Nucleus accumbens (tissue), 56 donors: Measurements from ENCODE around the gene STON1.
"Not testable (repeated sequence)": the region's sequence is repeated elsewhere in the genome, so short reads cannot be mapped to it uniquely, and the experiment has no call there.

Experiments used
- DNase-seq, 56 donors: peaks; one replicate each; lab custom pipeline; 2025; lab: John Stamatoyannopoulos, UW

STON1 gene, protein sequence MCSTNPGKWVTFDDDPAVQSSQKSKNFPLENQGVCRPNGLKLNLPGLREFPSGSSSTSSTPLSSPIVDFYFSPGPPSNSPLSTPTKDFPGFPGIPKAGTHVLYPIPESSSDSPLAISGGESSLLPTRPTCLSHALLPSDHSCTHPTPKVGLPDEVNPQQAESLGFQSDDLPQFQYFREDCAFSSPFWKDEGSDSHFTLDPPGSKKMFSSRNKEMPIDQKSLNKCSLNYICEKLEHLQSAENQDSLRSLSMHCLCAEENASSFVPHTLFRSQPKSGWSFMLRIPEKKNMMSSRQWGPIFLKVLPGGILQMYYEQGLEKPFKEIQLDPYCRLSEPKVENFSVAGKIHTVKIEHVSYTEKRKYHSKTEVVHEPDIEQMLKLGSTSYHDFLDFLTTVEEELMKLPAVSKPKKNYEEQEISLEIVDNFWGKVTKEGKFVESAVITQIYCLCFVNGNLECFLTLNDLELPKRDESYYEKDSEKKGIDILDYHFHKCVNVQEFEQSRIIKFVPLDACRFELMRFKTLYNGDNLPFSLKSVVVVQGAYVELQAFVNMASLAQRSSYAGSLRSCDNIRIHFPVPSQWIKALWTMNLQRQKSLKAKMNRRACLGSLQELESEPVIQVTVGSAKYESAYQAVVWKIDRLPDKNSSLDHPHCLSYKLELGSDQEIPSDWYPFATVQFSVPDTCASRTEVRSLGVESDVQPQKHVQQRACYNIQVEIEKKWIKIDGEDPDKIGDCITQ

DNA sequence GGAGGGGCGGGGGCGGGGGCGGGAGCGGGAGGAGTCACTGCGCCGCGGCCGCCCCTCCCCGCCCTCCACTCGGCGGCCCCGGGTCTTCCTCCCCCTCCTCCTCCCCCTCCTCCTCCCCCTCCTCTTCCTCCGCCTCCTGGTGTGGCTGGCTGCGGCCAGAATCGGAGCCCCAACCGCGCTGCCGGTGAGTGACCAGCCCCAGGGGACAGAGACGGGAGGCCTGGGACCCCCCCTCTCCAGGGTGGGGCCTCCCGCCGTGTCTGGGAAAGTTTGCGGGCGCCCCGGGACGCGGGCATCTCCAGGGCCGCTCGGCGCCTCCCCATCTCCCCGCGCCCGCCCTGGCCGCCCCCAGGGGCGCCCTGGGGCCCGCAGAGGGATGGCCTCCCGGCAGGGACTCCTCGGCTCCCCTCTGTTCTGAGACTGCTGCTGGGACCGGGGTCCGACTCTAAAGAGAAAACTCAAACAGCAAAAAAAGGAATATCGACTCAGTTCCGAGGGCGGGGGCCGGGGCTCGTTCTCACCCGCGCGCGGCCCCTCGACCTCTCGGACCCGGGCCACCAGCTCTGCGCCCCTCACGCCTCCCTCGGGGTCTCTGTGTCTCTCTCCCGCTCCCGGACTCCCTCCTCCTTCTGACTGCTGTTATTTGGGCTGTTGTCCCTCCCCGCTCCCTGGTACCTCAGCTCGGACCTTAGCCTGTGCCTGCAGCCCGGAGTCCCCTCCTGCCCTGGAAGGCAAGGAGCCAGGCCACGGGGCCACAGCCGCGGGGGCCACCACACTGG, at the start of gene STON1:
TSS of gene STON1 (plus strand) at position 122 of the 779 bp plus-strand sequence. CDS start 50,480 bp downstream, outside the sequence.
- peak in 22 of 56 donors; percentile 3 to 60 (median 16) for DNase-seq

DNA sequence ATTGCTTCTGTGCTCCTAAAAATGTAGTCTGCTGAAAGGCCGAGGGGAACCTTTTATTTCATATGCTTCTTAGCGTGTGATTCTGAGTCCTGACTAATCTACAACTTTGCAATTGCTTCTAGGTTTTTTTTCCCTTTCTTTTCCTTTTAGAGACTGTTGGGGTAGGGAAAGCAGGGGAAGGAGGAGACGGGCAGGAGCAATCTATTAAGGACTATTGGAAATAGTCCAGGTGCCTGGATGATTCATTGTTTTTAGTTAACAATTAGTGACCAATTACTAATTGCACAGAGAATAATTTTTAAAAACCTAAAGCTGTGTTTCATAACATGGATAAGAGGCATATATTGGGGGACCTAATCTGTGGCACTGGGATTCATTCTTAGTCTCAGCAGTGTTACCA, 49.4 kb upstream of the STON1 start:
- DNase-seq: no peak

DNA sequence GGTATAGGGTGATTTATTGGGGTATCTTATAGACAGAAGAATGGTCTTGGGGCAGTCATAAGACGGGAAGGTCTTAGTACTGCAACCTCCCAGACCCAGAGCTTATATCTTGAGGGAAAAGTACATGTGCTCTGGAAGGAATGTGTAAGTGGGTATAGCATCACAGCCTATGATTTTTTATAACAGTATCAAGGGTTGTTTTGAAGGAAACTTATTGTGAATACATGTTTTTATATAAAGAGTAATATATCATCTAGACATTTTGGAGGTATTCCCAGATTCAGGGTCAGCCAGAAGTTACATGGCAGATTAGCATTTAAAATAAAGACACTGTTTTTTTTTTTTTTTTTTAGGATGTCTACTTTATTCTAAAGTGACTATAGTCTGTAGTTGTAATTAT, 47.6 kb upstream of the STON1 start:
- DNase-seq: no peak

DNA sequence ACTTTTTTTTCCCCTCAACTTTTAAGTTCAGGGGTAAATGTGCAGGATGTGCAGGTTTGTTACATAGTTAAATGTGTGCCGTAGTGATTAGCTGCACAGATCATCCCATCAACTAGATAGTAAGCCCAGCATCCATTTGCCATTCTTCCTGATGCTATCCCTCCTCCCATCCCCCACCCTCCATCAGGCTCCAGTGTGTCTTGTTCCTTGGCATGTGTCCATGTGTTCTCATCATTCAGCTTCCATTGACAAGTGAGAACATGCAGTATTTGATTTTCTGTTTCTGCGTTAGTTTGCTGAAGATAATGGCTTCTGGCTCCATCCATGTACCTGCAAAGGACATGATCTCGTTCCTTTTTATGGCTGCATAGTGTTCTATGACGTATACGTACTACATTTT, 47.2 kb upstream of the STON1 start:
- DNase-seq: peak in 40 of 56 donors; percentile 1 to 59 (median 25)

DNA sequence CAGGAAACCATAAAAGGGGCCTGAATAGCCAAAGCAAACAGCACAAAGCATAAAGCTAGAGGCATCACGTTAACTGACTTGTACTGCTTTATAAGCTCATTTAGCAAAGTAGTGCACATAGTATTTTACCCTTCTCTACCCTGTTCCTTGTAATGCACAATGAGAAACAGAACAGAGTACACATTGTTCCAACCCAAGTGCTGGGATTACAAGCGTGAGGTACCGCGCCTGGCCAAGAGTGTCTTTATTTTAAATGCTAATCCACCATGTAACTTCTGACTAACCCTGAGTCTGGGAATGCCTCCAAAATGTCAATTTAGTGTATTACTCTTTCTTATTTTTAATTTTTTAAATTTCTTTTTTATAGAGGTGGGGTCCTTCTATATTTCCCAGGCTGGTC, 46.4 kb upstream of the STON1 start:
- peak in 1 of 56 donors; percentile 4 for DNase-seq

DNA sequence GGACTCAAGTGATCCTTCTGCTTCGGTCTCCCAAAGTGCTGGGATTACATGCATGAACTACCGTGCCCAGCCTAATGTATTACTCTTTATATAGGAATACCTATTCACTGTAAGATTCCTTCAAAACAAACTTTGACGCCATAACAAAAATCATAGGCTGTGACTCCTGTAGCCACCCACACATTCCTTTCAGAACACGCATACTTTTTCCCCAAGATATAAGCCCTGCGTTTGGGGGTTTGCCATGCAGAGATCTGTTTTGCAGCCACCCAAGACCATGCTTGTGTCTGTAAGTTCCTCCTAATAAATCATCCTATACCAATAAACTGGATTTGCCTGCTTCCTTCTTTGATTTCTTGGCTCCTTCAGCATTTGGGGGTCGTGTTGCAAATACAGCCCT, 46.0 kb upstream of the STON1 start:
- no peak for DNase-seq

DNA sequence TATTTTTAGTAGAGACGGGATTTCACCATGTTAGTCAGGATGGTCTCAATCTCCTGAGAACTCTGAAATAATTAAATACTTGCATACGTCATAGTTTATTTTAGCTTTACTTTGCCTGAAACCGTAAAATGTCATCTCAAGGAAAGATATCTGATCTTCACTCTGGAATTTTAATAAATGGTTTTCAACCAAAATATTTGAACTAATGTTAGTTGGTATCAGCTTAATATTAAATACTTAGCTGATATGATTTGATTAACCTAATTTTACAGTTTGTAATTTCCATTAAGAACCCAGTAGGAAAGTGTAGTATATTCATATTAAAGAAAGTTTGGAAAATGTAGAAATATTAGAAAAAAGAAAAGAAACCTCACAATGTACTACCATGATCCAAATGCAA, 41.4 kb upstream of the STON1 start:
- no peak for DNase-seq

DNA sequence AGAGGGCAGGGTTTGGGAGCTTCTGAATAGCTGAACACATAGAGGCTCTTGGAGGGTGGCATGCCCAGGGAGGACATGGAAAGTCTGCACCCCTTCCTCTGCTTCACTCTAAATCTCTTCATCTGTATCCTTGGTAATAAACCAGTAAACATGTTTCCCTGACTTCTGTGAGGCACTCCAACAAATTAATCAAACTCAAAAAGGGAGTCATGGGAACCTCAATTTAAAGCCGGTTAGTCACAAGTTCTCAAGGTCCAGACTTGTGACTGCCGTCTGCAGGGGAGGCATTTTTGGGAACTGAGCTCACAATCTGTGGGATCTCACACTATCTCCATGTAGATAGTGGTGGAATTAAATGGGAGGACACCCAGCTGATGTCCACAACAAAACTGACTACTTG, 33.1 kb upstream of the STON1 start:
- DNase-seq: no peak

DNA sequence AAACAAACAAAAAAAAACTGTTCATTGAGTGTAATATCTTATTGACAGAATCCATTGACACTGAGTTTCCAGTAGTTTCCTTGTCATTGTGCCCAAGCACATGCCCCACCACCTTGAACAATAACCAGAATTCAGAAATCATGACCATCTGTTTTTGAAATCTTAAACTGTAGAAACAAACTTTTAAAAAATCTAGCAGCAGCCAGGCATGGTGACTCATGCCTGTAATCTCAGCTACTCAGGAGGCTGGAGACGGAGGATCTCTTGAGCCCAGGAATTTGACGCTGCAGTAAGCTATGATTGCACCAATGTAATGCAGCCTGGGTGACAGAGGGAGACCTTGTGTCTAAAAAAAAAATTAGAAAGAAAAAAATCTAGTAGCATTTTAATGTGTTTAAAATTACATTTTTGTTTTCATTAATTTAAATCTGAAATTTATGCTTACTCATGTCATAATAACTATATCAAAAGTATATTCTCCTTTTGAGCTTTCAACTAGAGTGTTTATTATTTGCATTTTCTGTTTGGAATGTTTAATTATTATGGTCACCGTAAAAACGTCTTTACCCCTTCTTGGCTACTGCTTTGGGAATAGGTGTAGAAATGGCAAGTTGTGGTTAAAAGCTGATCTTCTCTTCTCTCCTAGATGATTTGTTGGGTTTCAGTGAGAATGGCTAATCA, 25.2 kb upstream of the STON1 start:
- DNase-seq: no peak

DNA sequence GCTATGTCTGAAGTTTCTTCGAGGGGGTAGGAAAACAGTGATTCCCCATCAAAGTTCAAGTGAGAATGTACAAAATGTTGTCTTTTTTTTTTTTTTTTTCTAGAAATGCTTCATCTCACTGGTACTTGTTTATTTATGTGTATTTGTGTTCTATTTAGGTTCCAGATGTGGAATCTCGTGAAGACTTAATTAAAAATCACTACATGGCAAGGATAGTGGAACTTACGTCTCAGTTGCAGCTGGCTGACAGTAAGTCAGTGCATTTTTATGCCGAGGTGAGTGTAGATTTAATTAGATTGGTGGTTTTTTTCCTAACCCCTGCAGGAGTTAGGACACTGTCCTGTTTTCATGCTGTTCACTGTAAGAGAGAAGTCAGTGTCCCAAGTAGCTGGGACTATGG, 22.8 kb upstream of the STON1 start:
- no peak for DNase-seq

DNA sequence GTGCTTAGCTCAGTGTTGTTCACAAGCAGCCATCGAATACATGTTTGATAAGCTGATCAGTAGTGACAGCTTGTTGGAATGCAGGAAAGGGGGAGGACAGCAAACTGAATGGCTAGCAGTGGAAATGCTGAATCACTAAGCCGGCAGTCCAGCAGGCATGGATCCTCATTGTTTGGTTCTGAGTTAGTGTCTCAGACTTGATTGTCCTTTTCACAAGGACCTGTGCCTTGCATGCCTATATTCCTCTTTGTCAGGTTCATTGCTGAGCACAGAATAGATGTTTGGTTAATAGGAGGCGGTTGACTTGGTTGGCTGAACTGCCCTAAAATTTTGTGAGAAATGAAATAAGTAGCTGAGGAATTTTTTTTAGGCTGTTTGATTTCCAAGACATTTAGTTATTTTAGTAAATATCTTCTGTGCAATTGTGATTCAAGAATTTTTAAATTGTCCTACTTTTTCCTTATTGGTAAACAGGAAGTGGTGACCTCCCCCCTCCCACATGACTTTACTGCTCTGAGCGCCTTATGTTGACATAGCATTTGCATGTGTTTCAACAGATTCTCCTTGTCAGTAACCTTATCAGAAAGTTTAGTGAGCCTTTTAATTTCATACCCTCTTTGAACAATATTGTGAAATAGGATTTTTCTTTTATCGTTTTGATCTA, 21.4 kb upstream of the STON1 start:
- no peak for DNase-seq

DNA sequence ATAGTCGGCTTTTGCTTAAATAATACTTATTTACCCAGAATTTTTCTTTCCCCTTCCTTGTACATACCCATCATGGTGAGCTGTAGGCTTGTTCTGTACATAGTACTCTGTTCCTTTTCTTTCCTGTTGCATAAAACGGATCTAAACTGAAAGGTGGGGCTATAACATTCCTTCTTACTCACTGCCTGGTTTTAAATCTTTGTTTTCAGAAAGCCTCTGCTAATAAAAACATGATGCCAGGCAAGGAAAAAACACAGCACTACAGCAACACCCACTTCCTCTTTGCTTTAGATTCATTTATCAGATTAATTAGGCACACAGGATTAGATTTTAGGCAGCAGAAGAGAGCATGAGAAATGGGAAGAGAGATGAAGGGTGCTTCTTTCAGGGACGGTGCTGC, 19.6 kb upstream of the STON1 start:
- no peak for DNase-seq

DNA sequence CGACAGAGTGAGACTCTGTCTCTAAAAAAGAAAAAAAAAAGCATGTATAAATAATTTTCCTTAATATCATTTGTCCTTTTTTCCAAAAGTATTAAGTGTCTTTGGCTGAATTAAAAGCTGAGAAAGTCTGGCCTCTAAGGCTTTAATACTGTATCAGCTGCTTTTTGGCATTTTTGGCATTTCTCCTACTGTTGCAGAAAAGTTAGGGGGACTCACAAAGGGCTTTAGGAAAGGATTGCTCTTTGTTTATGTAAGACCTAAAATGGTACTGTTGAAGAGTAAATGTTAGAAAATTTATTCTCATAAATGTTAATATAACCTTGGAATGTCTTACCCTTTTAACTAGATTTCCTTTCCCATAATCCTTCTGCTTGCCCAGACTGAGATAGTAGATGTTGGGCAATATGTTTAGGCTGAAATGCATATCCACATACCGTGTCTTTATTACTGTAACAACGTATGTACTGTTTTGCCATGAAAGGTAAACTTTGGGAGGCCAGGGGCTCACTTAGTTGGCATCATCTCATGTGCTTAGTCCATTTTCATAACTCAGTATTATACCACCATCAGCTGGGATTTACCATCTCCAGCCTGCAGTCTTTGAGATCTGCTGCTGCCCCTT, 18.0 kb upstream of the STON1 start:
- no peak for DNase-seq

DNA sequence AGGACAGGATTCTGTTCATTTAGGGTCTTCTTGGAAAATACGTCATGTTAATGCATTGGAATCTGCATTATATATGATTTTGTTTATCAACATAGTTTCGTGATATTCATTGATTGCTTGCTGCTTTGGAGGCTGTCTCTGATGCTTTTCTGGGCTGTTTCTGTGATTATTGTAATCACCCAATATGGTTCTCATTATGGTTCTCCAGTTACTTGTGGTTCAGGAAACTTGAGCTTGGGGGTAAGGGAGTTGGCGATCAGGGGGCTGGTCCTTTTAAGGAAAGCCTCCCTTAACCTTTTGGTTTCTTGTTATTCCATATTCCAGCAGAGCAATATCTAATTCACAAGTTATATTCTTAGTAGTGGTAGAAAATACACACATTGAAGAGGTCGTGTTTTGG, 17.4 kb upstream of the STON1 start:
- no peak for DNase-seq

DNA sequence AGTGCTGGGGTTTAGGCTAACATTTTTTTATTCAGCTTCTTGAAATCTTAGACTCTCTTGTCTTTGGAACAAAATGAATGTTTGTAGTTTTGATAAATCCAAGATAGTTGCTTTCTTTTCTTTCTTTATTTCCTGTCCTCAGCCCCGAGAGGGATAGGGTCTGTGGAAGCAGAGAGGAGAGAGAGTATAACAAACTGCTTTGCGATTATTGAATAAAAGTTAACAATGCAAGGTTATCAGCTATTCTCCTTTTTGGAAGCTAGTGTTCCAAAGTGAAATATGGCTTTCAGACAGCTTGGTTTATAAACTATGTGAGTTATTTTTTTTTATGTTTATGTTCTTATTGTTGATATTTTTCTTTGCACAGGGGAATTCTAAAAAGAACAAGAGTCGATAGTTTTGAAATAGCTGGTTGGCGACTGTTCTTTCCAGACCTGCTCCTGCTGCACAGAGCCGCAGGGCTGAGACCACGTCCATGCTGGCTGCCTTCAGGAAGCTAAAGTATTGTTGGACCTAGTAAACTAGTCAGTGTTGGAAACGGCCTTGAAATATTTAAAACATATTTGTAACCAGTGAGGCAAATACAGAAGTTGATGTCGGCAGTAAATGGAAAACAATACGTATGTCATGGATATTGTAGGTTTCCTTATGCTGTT, 15.5 kb upstream of the STON1 start:
- DNase-seq: peak in 1 of 56 donors; percentile 17

DNA sequence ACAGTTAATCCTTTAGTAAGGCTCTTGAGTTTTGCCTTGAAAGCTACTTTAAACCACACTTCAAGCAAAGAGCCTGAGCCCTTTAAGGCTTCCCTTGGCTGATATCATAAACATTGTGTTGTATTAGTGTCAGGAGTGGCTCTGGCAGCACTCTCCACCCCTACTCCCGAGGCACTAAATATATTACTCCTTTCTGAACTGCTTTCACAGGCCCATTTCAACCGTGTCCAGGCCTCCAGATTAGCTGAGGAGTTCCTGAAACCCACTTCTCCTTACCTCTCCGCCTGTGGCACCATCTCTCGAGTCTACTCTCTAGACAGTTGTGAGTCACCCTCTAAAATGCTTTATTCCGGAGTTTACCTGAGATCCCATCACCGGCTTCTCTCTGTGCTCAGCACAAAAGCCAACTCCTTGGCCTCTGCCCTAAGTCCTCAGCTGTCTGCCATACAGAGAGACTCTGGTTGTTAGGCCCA, 14.4 kb upstream of the STON1 start:
- DNase-seq: no peak

DNA sequence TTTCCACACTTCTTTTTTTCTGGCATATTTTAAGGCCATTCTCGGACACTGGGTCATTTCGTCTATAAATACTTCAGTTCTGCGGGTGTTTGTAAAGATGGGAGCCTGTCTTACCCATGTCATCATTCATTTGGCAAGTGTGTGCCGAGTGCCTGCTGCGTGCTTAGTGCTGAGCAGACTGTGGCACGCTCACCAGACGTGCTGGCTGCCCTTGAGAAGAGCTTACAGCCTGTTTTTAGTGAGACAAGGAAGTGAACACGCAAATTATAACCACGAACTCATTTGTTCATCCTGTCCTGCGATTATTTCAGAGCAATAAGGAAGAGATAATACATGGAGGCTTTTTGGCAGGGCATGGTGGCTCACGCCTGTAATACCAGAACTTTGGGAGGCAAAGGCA, 10.4 kb upstream of the STON1 start:
- no peak for DNase-seq

DNA sequence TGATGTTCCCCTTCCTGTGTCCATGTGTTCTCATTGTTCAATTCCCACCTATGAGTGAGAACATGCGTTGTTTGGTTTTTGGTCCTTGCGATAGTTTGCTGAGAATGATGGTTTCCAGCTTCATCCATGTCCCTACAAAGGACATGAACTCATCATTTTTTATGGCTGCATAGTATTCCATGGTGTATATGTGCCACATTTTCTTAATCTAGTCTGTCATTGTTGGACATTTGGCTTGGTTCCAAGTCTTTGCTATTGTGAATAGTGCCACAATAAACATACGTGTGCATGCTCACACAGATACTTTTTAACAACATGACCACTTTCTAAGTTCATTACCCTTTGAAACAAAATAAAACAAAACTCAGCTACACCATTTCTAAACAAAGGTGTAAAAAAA, 5.2 kb upstream of the STON1 start:
- not testable (repeated sequence) for DNase-seq
